Heart left ventricle (tissue), 11 donors: ENCODE data around the gene EFCAB3. TPM values are rescaled to one million over a fixed set of nuclear protein-coding genes. Genes with fewer than 3 reads are reported as not detected.

Experiments
- polyA plus RNA-seq, 2 donors: library from polyadenylated mRNA; stranded (reverse); fragments of 200-250 nt; gene quantifications; one replicate each; pipeline ENCODE4 v1.2.3, GENCODE V29; 2013
- total RNA-seq, 9 donors: library from RNA; depleted of rRNA in 2 of 9; stranded (reverse); fragments of >200 nt in 2 of 9; fragmentation: NEBNext Ultra II Directional in 3 of 9; extraction: Animal tissue kit (Norgen Biotek cat#: 25700) in 3 of 9; gene quantifications; one replicate each; pipeline versions ENCODE4 v1.1.0 to v1.2.4, GENCODE V29; 2016 to 2023
- donor health status: ischemic (EF 13 %, LVEDD 7.1; RV severe dilation, severe dysfunction).
- donor health status: healthy with polysubstance abuse.
- donor health status: DM: no; HTN: yes; CAD: no.
- donor health status: DM: no; HTN: no; CAD: no.
- donor health status: ischemic (EF 25% LVEDD 5.7; RV mildly dilated, moderate dysfunction).
- donor health status: healthy.
- donor health status: DM: yes; HTN: yes; CAD: no.
- donor health status: PGD.
- donor health status: nonischemic (EF 23%, LVEDD 6.1; RV moderate dilation, normal function).

EFCAB3 gene
- total and polyA plus RNA-seq, 11 donors: not detected

Other genes starting within 250 kb of the EFCAB3 start
- 10 to 100 TPM; 13.2 to 19.8 (median 15.3) TPM for gene METTL2A, start 43.3 kb downstream of the EFCAB3 start, total RNA-seq
- gene METTL2A, start 43.3 kb downstream of the EFCAB3 start, polyA plus RNA-seq: 10 to 100 TPM in 1 of 2 donors, 1 to 10 TPM in 1; 7.9 to 24.5 TPM
- 10 to 100 TPM; 24.5 to 36.8 (median 29.6) TPM for gene TLK2, start 98.3 kb downstream of the EFCAB3 start, total RNA-seq
- 10 to 100 TPM; 11.0 to 20.5 TPM for gene TLK2, start 98.3 kb downstream of the EFCAB3 start, polyA plus RNA-seq
- 10 to 100 TPM; 13.4 to 50.8 (median 23.3) TPM for gene MRC2, start 247.1 kb downstream of the EFCAB3 start, total RNA-seq
- 10 to 100 TPM; 13.1 to 15.0 TPM for gene MRC2, start 247.1 kb downstream of the EFCAB3 start, polyA plus RNA-seq